K562 (cell line): Measurements from ENCODE around the gene TMEM95. TPM values are rescaled to one million over a fixed set of nuclear protein-coding genes. Genes with fewer than 3 reads are reported as not detected.

ENCODE experiments used
- CBX8 ChIP-seq: fragments of 200-600 bp; sonication (generic); IDR thresholded peaks from 2 replicates; pipeline ENCODE4 v1.6.1; 2012; ENCODE audit warnings: borderline replicate concordance, mixed run types, low read depth, mild to moderate bottlenecking, moderate library complexity, mixed read lengths, low read length, control low read depth, inconsistent platforms; ENCODE audit not compliant: poor library complexity, severe bottlenecking; ENCODE audit errors: extremely low read depth
- EHMT2 ChIP-seq: fragments of 450-650 bp; IDR thresholded peaks from 2 replicates; pipeline ENCODE4 v1.6.1; 2018; ENCODE audit warnings: antibody characterized with exemption
- ESRRB ChIP-seq: fragments of 250-450 bp; sonication (Bioruptor Pico); IDR thresholded peaks from 2 replicates; pipeline ENCODE4 v1.5.0; 2020; ENCODE audit warnings: mild to moderate bottlenecking, moderate library complexity, borderline replicate concordance
- HDAC6 ChIP-seq: IDR thresholded peaks from 2 replicates; pipeline ENCODE4 v1.6.1; 2012; ENCODE audit warnings: low read depth, mild to moderate bottlenecking, control low read depth, inconsistent platforms, low read length, moderate library complexity
- MCM5 ChIP-seq: fragments of 450-650 bp; IDR thresholded peaks from 2 replicates; pipeline ENCODE4 v1.6.1; 2016; ENCODE audit warnings: low read depth
- NR2F6 ChIP-seq: fragments of 450-650 bp; formaldehyde crosslinking; IDR thresholded peaks from 2 replicates; pipeline ENCODE4 v1.4.0; 2020; ENCODE audit warnings: mild to moderate bottlenecking
- SNIP1 ChIP-seq: fragments of 450-650 bp; IDR thresholded peaks from 2 replicates; pipeline ENCODE4 v1.7.1; 2017; ENCODE audit warnings: low read depth, mild to moderate bottlenecking
- ZNF224 ChIP-seq: sonication (generic); formaldehyde crosslinking; IDR thresholded peaks from 2 replicates; pipeline ENCODE4 v1.8.0; 2022; ENCODE audit warnings: mild to moderate bottlenecking, missing genetic modification reagents
- ZNF431 ChIP-seq: sonication (generic); formaldehyde crosslinking; IDR thresholded peaks from 2 replicates; pipeline ENCODE4 v1.8.0; 2022; ENCODE audit warnings: mild to moderate bottlenecking, missing genetic modification reagents
- ZNF780A ChIP-seq: fragments of 250-450 bp; sonication (Bioruptor Pico); IDR thresholded peaks from 2 replicates; pipeline ENCODE4 v1.5.0; 2021; ENCODE audit warnings: mild to moderate bottlenecking
- polyA plus RNA-seq, 8 experiments: library from polyadenylated mRNA; depleted of rRNA in 4 of 8; stranded (reverse) in 5 of 8; unstranded in 3 of 8; fragments of >200 nt; fragmentation: Nextera tagmentation in 2 of 8; fragmentation: Illumina TruSeq in 1 of 8; extraction: Ambion mirVana in 2 of 8; extraction: Trizol in 1 of 8; gene quantifications; 2 replicates each; pipeline versions ENCODE4 v1.2.1 to v1.2.3, GENCODE V29; 2011 to 2014; ENCODE audit warnings: inconsistent platforms in 1 of 8, missing spikeins in 1 of 8
- total RNA-seq, 7 experiments: library from RNA; depleted of rRNA in 6 of 7; stranded (reverse); fragments of >200 nt in 6 of 7; fragmentation: Illumina TruSeq in 2 of 7; extraction: Trizol in 2 of 7; gene quantifications; 2 replicates each; pipeline versions ENCODE4 v1.2.1 to v1.2.3, GENCODE V29; 2011 to 2021; ENCODE audit warnings: low replicate concordance in 1 of 7
- TF ChIP-seq, protein P1 (sequence below), 2 experiments: IDR thresholded peaks in 1 of 2; conservative IDR thresholded peaks in 1 of 2; 2 replicates each; pipeline ENCODE4 v1.6.1; 2016; ENCODE audit warnings: low read depth in 2 of 2, mild to moderate bottlenecking in 1 of 2, missing compliant biosample characterization in 1 of 2, missing genetic modification characterization in 1 of 2, moderate library complexity in 1 of 2
- TF ChIP-seq, protein P2 (sequence below): fragments of 150-350 bp; conservative IDR thresholded peaks from 2 replicates; pipeline ENCODE4 v1.6.1; 2014; ENCODE audit warnings: low read length
- TF ChIP-seq, protein P3 (sequence below): fragments of 450-650 bp; IDR thresholded peaks from 2 replicates; pipeline ENCODE4 v1.6.1; 2016
- TF ChIP-seq, protein P4 (sequence below), 2 experiments: fragments of 150-350 bp in 1 of 2; IDR thresholded peaks; 2 replicates each; pipeline ENCODE4 v1.6.1; 2012 to 2016; ENCODE audit warnings: low read depth in 2 of 2, low read length in 2 of 2, mild to moderate bottlenecking in 1 of 2, moderate library complexity in 1 of 2
- TF ChIP-seq, protein P5 (sequence below): fragments of 450-650 bp; conservative IDR thresholded peaks from 2 replicates; pipeline ENCODE4 v1.6.1; 2016; ENCODE audit warnings: missing genetic modification characterization, low read depth, mild to moderate bottlenecking, missing compliant biosample characterization, moderate library complexity

Gene TMEM95
- total and polyA plus RNA-seq, 9 of the 15 experiments (the other 6 are each of a cell fraction or from before 2014, with no cell fraction given) = not detected

DNA sequence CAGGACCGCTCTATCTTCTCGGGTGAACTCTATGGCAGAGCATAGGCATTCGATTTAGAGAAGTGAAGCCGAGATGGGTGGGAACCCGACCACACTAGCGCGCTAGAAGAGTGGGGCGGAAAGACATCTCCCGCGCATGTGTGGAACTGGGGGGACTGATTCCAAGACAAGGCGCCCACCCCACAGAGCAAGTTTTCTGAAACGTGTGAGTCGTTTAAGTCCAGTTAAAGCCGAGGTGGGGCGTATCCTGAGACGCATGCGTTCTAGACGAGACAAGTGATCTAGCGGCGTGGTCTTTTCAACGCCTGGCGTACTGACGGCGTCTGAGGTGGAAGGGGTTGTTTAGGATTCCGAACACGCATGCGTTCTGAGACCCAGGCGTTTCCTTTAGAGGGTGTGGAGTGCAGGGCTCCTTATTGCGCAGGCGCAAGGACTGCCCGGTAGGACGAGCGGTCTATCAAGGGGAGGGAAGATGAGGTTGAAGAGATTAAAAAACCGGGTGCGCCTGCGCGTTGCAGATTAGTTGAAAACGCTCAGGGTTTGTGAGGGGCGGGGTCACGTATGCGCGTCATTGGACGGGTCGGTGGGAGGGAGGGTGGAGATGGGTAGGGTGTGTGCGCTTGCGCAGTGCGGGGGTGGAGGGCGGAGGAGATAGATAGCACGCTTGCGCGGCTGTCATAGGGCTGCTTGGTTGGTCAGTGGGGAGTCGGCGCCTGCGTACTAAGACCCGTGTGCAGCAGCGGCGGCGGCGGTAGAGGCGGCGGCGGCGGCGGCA lies 47.9 kb upstream of the TMEM95 start, which contains the start of gene EIF5A (continued):
- TF ChIP-seq, protein P1, sequence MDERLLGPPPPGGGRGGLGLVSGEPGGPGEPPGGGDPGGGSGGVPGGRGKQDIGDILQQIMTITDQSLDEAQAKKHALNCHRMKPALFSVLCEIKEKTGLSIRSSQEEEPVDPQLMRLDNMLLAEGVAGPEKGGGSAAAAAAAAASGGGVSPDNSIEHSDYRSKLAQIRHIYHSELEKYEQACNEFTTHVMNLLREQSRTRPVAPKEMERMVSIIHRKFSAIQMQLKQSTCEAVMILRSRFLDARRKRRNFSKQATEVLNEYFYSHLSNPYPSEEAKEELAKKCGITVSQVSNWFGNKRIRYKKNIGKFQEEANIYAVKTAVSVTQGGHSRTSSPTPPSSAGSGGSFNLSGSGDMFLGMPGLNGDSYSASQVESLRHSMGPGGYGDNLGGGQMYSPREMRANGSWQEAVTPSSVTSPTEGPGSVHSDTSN (CRISPR knock-in tag; IDR thresholded peaks at IDR 0.05; ENCODE audit: low read depth) = no peak
- TF ChIP-seq, protein P1 (tag; conservative IDR thresholded peaks at IDR 0.05; ENCODE audit: low read depth) = no peak
- no peak for TF ChIP-seq MCM5
- no peak for TF ChIP-seq NR2F6 (CRISPR knock-in tag)
- TF ChIP-seq, protein P2, sequence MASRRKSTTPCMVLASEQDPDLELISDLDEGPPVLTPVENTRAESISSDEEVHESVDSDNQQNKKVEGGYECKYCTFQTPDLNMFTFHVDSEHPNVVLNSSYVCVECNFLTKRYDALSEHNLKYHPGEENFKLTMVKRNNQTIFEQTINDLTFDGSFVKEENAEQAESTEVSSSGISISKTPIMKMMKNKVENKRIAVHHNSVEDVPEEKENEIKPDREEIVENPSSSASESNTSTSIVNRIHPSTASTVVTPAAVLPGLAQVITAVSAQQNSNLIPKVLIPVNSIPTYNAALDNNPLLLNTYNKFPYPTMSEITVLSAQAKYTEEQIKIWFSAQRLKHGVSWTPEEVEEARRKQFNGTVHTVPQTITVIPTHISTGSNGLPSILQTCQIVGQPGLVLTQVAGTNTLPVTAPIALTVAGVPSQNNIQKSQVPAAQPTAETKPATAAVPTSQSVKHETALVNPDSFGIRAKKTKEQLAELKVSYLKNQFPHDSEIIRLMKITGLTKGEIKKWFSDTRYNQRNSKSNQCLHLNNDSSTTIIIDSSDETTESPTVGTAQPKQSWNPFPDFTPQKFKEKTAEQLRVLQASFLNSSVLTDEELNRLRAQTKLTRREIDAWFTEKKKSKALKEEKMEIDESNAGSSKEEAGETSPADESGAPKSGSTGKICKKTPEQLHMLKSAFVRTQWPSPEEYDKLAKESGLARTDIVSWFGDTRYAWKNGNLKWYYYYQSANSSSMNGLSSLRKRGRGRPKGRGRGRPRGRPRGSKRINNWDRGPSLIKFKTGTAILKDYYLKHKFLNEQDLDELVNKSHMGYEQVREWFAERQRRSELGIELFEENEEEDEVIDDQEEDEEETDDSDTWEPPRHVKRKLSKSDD = no peak
- TF ChIP-seq CBX8 = no peak
- TF ChIP-seq, protein P3, sequence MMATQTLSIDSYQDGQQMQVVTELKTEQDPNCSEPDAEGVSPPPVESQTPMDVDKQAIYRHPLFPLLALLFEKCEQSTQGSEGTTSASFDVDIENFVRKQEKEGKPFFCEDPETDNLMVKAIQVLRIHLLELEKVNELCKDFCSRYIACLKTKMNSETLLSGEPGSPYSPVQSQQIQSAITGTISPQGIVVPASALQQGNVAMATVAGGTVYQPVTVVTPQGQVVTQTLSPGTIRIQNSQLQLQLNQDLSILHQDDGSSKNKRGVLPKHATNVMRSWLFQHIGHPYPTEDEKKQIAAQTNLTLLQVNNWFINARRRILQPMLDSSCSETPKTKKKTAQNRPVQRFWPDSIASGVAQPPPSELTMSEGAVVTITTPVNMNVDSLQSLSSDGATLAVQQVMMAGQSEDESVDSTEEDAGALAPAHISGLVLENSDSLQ = peak; percentile 88
- TF ChIP-seq HDAC6 = no peak
- TF ChIP-seq, protein P4, sequence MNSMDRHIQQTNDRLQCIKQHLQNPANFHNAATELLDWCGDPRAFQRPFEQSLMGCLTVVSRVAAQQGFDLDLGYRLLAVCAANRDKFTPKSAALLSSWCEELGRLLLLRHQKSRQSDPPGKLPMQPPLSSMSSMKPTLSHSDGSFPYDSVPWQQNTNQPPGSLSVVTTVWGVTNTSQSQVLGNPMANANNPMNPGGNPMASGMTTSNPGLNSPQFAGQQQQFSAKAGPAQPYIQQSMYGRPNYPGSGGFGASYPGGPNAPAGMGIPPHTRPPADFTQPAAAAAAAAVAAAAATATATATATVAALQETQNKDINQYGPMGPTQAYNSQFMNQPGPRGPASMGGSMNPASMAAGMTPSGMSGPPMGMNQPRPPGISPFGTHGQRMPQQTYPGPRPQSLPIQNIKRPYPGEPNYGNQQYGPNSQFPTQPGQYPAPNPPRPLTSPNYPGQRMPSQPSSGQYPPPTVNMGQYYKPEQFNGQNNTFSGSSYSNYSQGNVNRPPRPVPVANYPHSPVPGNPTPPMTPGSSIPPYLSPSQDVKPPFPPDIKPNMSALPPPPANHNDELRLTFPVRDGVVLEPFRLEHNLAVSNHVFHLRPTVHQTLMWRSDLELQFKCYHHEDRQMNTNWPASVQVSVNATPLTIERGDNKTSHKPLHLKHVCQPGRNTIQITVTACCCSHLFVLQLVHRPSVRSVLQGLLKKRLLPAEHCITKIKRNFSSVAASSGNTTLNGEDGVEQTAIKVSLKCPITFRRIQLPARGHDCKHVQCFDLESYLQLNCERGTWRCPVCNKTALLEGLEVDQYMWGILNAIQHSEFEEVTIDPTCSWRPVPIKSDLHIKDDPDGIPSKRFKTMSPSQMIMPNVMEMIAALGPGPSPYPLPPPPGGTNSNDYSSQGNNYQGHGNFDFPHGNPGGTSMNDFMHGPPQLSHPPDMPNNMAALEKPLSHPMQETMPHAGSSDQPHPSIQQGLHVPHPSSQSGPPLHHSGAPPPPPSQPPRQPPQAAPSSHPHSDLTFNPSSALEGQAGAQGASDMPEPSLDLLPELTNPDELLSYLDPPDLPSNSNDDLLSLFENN (IDR thresholded peaks at IDR 0.05; ENCODE audit: low read depth in 2 of 2, low read length in 2 of 2) = no peak
- no peak for TF ChIP-seq ZNF431 (CRISPR knock-in tag)
- no peak for TF ChIP-seq ZNF224 (CRISPR knock-in tag)
- no peak for TF ChIP-seq ZNF780A (CRISPR knock-in tag)
- TF ChIP-seq, protein P5, sequence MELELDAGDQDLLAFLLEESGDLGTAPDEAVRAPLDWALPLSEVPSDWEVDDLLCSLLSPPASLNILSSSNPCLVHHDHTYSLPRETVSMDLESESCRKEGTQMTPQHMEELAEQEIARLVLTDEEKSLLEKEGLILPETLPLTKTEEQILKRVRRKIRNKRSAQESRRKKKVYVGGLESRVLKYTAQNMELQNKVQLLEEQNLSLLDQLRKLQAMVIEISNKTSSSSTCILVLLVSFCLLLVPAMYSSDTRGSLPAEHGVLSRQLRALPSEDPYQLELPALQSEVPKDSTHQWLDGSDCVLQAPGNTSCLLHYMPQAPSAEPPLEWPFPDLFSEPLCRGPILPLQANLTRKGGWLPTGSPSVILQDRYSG = no peak
- TF ChIP-seq SNIP1 = peak; percentile 88
- TF ChIP-seq ESRRB = no peak
- TF ChIP-seq EHMT2 = no peak
